ENCODE data around the gene BBX. TPM values are rescaled to one million over a fixed set of nuclear protein-coding genes. Genes with fewer than 3 reads are reported as not detected.

The BBX gene
- total RNA-seq, 1 experiment from 2014 or later = 45.0 TPM

- H3K4me3 Mint-ChIP-seq = no peak overlapping the region
- H3K9me3 Mint-ChIP-seq = peaks cover 3% of the 10 kb centered on the region
- H3K4me1 Mint-ChIP-seq = 0 out of 2 replicates have a peak, but pooled peaks cover 3% of the 10 kb centered on the region
- ChIA-PET POLR2A (no interaction called here), CTCF (interaction anchor here (0.5 to 4.7 kb wide), 19 partner anchors 9 to 440 kb away, joined by 3 to 66 read pairs (median 6); no protein-coding TSS in a partner anchor)
- peaks cover 3% of the 10 kb centered on the region; the same call in 1 of the 2 replicates for H3K36me3 Mint-ChIP-seq
- no peak for ATAC-seq
- H3K27me3 Mint-ChIP-seq (ENCODE audit: low read depth) = no peaks in the 10 kb centered on the region
- DNase-seq (ENCODE audit: low spot score) = no peak
- TF ChIP-seq GRHL2 (CRISPR knock-in tag; IDR thresholded peaks at IDR 0.05; ENCODE audit: insufficient replicate concordance, severe bottlenecking) (no peak), ETV6 (CRISPR knock-in tag; IDR thresholded peaks at IDR 0.05) (no peak), ATF6 (CRISPR knock-in tag; IDR thresholded peaks at IDR 0.05) (no peak), MAX (CRISPR knock-in tag; IDR thresholded peaks at IDR 0.05) (no peak), ESRRA (CRISPR knock-in tag; IDR thresholded peaks at IDR 0.05; ENCODE audit: borderline replicate concordance) (no peak), FOXP1 (CRISPR knock-in tag; IDR thresholded peaks at IDR 0.05; ENCODE audit: borderline replicate concordance) (no peak), ATF3 (CRISPR knock-in tag; conservative IDR thresholded peaks at IDR 0.05) (no peak), CBFB (CRISPR knock-in tag; IDR thresholded peaks at IDR 0.05; ENCODE audit: low read depth) (no peak)
- H3K27ac Mint-ChIP-seq = no peak overlapping the region; the same call in 1 of the 2 replicates
Observed at GRCh38 chr3:107675233-107675900, 152.6 kb downstream of the BBX start.

- H3K36me3 Mint-ChIP-seq = peaks cover 9% of the 10 kb centered on the region
- H3K27ac Mint-ChIP-seq = no peak overlapping the region
- POLR2A ChIA-PET = no interaction called here
- peaks cover 11% of the 10 kb centered on the region for H3K9me3 Mint-ChIP-seq
- H3K4me1 Mint-ChIP-seq = peaks cover 13% of the 10 kb centered on the region
- no peak for DNase-seq (ENCODE audit: low spot score)
- no peak for TF ChIP-seq FOXK1 (CRISPR knock-in tag; IDR thresholded peaks at IDR 0.05)
- TF ChIP-seq CTCF (IDR thresholded peaks at IDR 0.05) = peak; percentile 15; the same call in 1 of the 2 replicates
- CTCF ChIA-PET = interaction anchor here (0.6 to 4.7 kb wide), 26 partner anchors 7 to 443 kb away, joined by 3 to 66 read pairs (median 5); no protein-coding TSS in a partner anchor
- no peak overlapping the region for H3K4me3 Mint-ChIP-seq
- peak; percentile 41; the same call in 1 of the 2 replicates for ATAC-seq
- H3K27me3 Mint-ChIP-seq (ENCODE audit: low read depth) = no peaks in the 10 kb centered on the region
Observed at GRCh38 chr3:107676469-107677309, 153.9 kb downstream of the BBX start.

GRCh38 chr3:107679921-107680320 is 157.2 kb downstream of the BBX start:
- Mint-ChIP-seq H3K4me3 (no peak overlapping the region), H3K4me1 (peaks cover 34% of the 10 kb centered on the region), H3K9me3 (peaks cover 11% of the 10 kb centered on the region), H3K27me3 (ENCODE audit: low read depth) (no peaks in the 10 kb centered on the region), H3K27ac (no peak overlapping the region), H3K36me3 (peaks cover 9% of the 10 kb centered on the region)
- ChIA-PET CTCF (interaction anchor here (3.6 kb wide), 1 partner anchor 10 kb away, joined by 12 read pairs; no protein-coding TSS in a partner anchor), POLR2A (no interaction called here)
- DNase-seq (ENCODE audit: low spot score) = no peak
- no peak for ATAC-seq
- no peak for TF ChIP-seq NR2C2 (CRISPR knock-in tag; IDR thresholded peaks at IDR 0.05)
- no peak for TF ChIP-seq ERG (CRISPR knock-in tag; IDR thresholded peaks at IDR 0.05)
- TF ChIP-seq ZNF219 (CRISPR knock-in tag; IDR thresholded peaks at IDR 0.05; ENCODE audit: borderline replicate concordance) = no peak
- no peak for TF ChIP-seq ZNF138 (CRISPR knock-in tag; conservative IDR thresholded peaks at IDR 0.05)

Measured in WTC11 (cell line).